GM18909 (cell line): Measurements from ENCODE around the gene EFCAB13.
"Not testable (repeated sequence)": the region's sequence is repeated elsewhere in the genome, so short reads cannot be mapped to it uniquely, and the experiment has no call there.

Experiments
- ATAC-seq: cut with Tn5 transposase; IDR thresholded peaks from one replicate; pipeline ENCODE4 v1.9.1; 2021; ENCODE audit warnings: mild to moderate bottlenecking; ENCODE audit not compliant: unreplicated experiment, poor library complexity

Gene EFCAB13

DNA sequence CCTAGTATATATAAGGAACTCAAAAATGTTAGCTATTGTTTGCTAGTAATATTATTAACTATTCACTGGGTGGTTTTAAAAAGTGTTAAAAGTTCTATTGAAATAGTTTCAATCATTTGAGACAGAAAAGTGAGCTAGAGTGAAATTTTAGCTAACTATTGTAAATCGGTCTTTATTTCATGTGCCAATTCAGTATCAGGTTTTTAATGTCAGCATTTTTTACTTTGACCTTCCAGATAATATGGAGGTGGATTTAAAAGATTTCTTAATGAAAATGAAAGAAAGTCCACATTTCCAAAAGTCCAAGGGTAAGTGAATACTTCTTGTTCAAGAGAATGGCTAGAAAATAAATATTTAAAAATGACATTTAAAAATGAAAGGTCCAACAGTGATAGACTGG lies 90.9 kb downstream of the EFCAB13 start:
- no peak for ATAC-seq

GRCh38 chr17:47423406-47424295 lies 99.9 kb downstream of the EFCAB13 start:
- ATAC-seq = no peak

GRCh38 chr17:47425233-47425632 lies 101.5 kb downstream of the EFCAB13 start:
- ATAC-seq = not testable (repeated sequence)

GRCh38 chr17:47425887-47426635 lies 102.3 kb downstream of the EFCAB13 start:
- ATAC-seq = not testable (repeated sequence)

- ATAC-seq = no peak
Measured at GRCh38 chr17:47427985-47428384, 104.2 kb downstream of the EFCAB13 start.

- ATAC-seq = not testable (repeated sequence)
Measured at GRCh38 chr17:47432240-47432639, 108.5 kb downstream of the EFCAB13 start.

GRCh38 chr17:47465165-47465564 lies 141.4 kb downstream of the EFCAB13 start:
- ATAC-seq = no peak

- not testable (repeated sequence) for ATAC-seq
Measured at GRCh38 chr17:47466976-47467375, 143.2 kb downstream of the EFCAB13 start.

- ATAC-seq = no peak
Measured at GRCh38 chr17:47470836-47471235, 147.1 kb downstream of the EFCAB13 start.

- not testable (repeated sequence) for ATAC-seq
Measured at GRCh38 chr17:47472073-47472472, 148.3 kb downstream of the EFCAB13 start.
